ENCODE measurements around the gene DEPP1. TPM values are rescaled to one million over a fixed set of nuclear protein-coding genes. Genes with fewer than 3 reads are reported as not detected.

DEPP1 gene
- total and polyA plus RNA-seq, 2 donors (not counting 1 experiment from before 2014, with no cell fraction given), result not detected

DNA sequence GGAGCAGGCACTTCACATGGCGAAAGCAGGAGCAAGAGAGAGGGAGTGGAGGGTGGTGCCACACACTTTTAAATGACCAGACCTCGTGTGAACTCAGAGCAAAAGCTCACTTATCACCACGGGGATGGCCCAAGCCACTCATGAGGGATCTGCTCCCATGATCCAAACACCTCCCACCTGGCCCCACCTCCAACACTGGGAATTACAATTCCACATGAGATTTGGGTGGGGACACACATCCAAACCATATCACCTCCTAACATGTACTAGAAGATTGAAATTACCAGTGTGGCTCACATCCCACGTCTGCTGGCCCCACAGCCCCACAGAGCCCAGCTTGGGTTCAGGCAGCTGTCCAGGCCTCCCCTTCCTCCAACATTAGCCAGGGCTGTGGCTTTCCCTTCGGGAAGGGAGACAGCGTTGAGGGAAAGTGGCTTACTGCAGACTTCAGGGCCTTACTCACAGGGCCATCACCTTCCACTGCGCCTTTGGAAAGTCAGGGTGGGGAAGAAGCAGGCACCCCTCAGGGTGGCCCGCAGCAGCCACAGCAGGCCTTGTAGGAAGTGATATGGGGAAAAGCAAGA lies 7.7 kb downstream of the DEPP1 start:
- Mint-ChIP-seq H3K4me3 (no peak overlapping the region), H3K27me3 (no peaks in the 10 kb centered on the region), H3K27ac (peak overlapping the region; percentile 46), H3K4me1 (peaks cover 54% of the 10 kb centered on the region), H3K9me3 (ENCODE audit: insufficient read depth) (no peaks in the 10 kb centered on the region)
- WGBS (ENCODE audit: insufficient coverage), result 96% methylated on average over 5 of the region's 8 CpGs
- ATAC-seq (ENCODE audit: low read depth), result no peak
- Histone ChIP-seq H3K4me3 (ENCODE audit: control extremely low read depth in 1 of 5, extremely low read depth in 1 of 5, insufficient read depth in 1 of 5, low read depth in 2 of 5, low read length in 4 of 5) (no peak overlapping the region), H3K9me3 (ENCODE audit: control extremely low read depth in 1 of 3, control insufficient read depth in 2 of 3, insufficient read depth in 1 of 3, low read length in 2 of 3) (no peaks in the 10 kb centered on the region), H2AFZ (ENCODE audit: insufficient read depth, low read depth, low read length, poor library complexity, severe bottlenecking) (no peak overlapping the region), H3K36me3 (replicated peaks in 1 of 2; ENCODE audit: control extremely low read depth in 1 of 2, control insufficient read depth in 1 of 2, extremely low read depth in 1 of 2, insufficient read depth in 2 of 2, low read length in 1 of 2) (no peaks in the 10 kb centered on the region), H3K27ac (ENCODE audit: low read length in 2 of 2) (no peak overlapping the region), H3K4me2 (replicated peaks; ENCODE audit: low read depth, low read length, poor library complexity, severe bottlenecking) (no peak overlapping the region), H3K9ac (ENCODE audit: low read length) (no peak overlapping the region), H3K4me1 (ENCODE audit: control insufficient read depth in 2 of 2, insufficient read depth in 2 of 2, low read length in 2 of 2) (peaks cover 43 to 60% of the 10 kb centered on the region in 2 donors), H3K27me3 (replicated peaks in 1 of 4; ENCODE audit: control extremely low read depth in 1 of 4, control insufficient read depth in 3 of 4, insufficient read depth in 4 of 4, low read length in 3 of 4) (peaks cover 0 to 5% (median 0%) of the 10 kb centered on the region in 4 experiments), H3K79me2 (ENCODE audit: control insufficient read depth, insufficient read depth, low read length) (no peaks in the 10 kb centered on the region), H4K20me1 (ENCODE audit: control insufficient read depth, insufficient read depth, low read length, poor library complexity, severe bottlenecking) (no peaks in the 10 kb centered on the region)
- ChIA-PET CTCF (interaction anchor here (1.0 kb wide), 1 partner anchor 38 kb away, joined by 4 read pairs; no protein-coding TSS in a partner anchor), POLR2A (no interaction called here)
- no peak for DNase-seq
- intact Hi-C loops (cut with micrococcal nuclease), result loop anchor here (5.0 kb wide), 1 partner anchor 94 kb away; no protein-coding TSS in a partner anchor
- TF ChIP-seq, protein P1, sequence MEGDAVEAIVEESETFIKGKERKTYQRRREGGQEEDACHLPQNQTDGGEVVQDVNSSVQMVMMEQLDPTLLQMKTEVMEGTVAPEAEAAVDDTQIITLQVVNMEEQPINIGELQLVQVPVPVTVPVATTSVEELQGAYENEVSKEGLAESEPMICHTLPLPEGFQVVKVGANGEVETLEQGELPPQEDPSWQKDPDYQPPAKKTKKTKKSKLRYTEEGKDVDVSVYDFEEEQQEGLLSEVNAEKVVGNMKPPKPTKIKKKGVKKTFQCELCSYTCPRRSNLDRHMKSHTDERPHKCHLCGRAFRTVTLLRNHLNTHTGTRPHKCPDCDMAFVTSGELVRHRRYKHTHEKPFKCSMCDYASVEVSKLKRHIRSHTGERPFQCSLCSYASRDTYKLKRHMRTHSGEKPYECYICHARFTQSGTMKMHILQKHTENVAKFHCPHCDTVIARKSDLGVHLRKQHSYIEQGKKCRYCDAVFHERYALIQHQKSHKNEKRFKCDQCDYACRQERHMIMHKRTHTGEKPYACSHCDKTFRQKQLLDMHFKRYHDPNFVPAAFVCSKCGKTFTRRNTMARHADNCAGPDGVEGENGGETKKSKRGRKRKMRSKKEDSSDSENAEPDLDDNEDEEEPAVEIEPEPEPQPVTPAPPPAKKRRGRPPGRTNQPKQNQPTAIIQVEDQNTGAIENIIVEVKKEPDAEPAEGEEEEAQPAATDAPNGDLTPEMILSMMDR (IDR thresholded peaks at IDR 0.05), result no peak
- TF ChIP-seq EZH2 (IDR thresholded peaks at IDR 0.05; ENCODE audit: borderline replicate concordance, insufficient read depth, low read depth, low read length, poor library complexity, severe bottlenecking), result no peak

DNA sequence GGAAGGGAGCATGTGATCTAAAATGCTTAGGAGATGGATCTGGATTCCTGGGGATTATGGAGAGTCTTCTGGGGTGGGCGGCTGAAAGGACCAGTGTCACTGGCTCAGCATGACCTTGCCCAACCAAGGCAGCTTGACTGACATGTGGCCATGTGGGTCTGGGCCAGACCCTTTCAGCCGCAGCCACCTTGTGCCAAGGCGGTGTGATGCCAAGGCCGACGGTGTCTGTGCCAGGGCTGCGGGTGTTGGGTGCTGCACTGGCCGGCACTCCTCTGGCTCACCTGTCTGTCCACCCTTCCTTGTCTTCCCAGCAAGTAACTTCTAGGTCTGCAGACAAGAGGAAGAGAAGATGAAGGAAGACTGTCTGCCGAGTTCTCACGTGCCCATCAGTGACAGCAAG lies 8.8 kb downstream of the DEPP1 start:
- Histone ChIP-seq H3K27me3 (replicated peaks in 1 of 4; ENCODE audit: control extremely low read depth in 1 of 4, control insufficient read depth in 3 of 4, insufficient read depth in 4 of 4, low read length in 3 of 4) (no peaks in the 10 kb centered on the region), H3K27ac (ENCODE audit: low read length in 2 of 2) (no peak overlapping the region), H3K9ac (ENCODE audit: low read length) (no peak overlapping the region), H3K4me3 (ENCODE audit: control extremely low read depth in 1 of 5, extremely low read depth in 1 of 5, insufficient read depth in 1 of 5, low read depth in 2 of 5, low read length in 4 of 5) (no peak overlapping the region), H3K4me2 (replicated peaks; ENCODE audit: low read depth, low read length, poor library complexity, severe bottlenecking) (no peak overlapping the region), H3K79me2 (ENCODE audit: control insufficient read depth, insufficient read depth, low read length) (no peaks in the 10 kb centered on the region), H3K36me3 (replicated peaks in 1 of 2; ENCODE audit: control extremely low read depth in 1 of 2, control insufficient read depth in 1 of 2, extremely low read depth in 1 of 2, insufficient read depth in 2 of 2, low read length in 1 of 2) (no peaks in the 10 kb centered on the region), H4K20me1 (ENCODE audit: control insufficient read depth, insufficient read depth, low read length, poor library complexity, severe bottlenecking) (no peaks in the 10 kb centered on the region), H2AFZ (ENCODE audit: insufficient read depth, low read depth, low read length, poor library complexity, severe bottlenecking) (no peak overlapping the region), H3K9me3 (ENCODE audit: control extremely low read depth in 1 of 3, control insufficient read depth in 2 of 3, insufficient read depth in 1 of 3, low read length in 2 of 3) (no peaks in the 10 kb centered on the region), H3K4me1 (ENCODE audit: control insufficient read depth in 2 of 2, insufficient read depth in 2 of 2, low read length in 2 of 2) (peaks cover 47 to 63% of the 10 kb centered on the region in 2 donors)
- ChIA-PET POLR2A (no interaction called here), CTCF (no interaction called here)
- no peak overlapping the region for H3K4me3 Mint-ChIP-seq
- no peak overlapping the region for H3K27ac Mint-ChIP-seq
- DNase-seq, result no peak
- peaks cover 63% of the 10 kb centered on the region for H3K4me1 Mint-ChIP-seq
- no peaks in the 10 kb centered on the region for H3K9me3 Mint-ChIP-seq (ENCODE audit: insufficient read depth)
- no peaks in the 10 kb centered on the region for H3K27me3 Mint-ChIP-seq
- intact Hi-C loops (cut with micrococcal nuclease), result loop anchor here (5.0 kb wide), 1 partner anchor 93 kb away; no protein-coding TSS in a partner anchor
- TF ChIP-seq, protein P1 (IDR thresholded peaks at IDR 0.05), result no peak
- TF ChIP-seq EZH2 (IDR thresholded peaks at IDR 0.05; ENCODE audit: borderline replicate concordance, insufficient read depth, low read depth, low read length, poor library complexity, severe bottlenecking), result no peak
- no peak for ATAC-seq (ENCODE audit: low read depth)
- 100% methylated on average over 7 of the region's 9 CpGs for WGBS (ENCODE audit: insufficient coverage)
